Naive thymus-derived CD4-positive, alpha-beta T cell (primary cell): ENCODE measurements around the gene PTTG1. TPM values are rescaled to one million over a fixed set of nuclear protein-coding genes. Genes with fewer than 3 reads are reported as not detected.
A peak's percentile ranks its signal among the peaks of the same experiment; 100 is the strongest.

Source experiments
- ATAC-seq: fragments of 150-1000 bp; cut with Tn5 transposase; 2 replicates; pipeline ENCODE4 v1.10.0; 2021; ENCODE audit warnings: mild to moderate bottlenecking, moderate library complexity
- CTCF ChIA-PET: fragments of 350-600 bp; sonication (Branson Sonifier 250); formaldehyde crosslinking; loops from one replicate; lab custom pipeline; 2021; ENCODE audit warnings: antibody characterized with exemption; lab: Charles Lee
- POLR2A ChIA-PET: fragments of 350-600 bp; sonication (Branson Sonifier 250); formaldehyde crosslinking; loops from one replicate; lab custom pipeline; 2021; ENCODE audit warnings: antibody characterized with exemption, inconsistent platforms; lab: Charles Lee
- DNase-seq, 9 donors: peaks; one replicate each; pipeline versions ENCODE4 v3.0.0 to v3.0.0-alpha.2; 2020 to 2022; ENCODE audit warnings: mixed read lengths in 1 of 9
- H3K27ac ChIP-seq: one replicate; pipeline ENCODE4 v1.7.0; 2013; ENCODE audit warnings: mild to moderate bottlenecking, low read depth, low read length, moderate library complexity
- H3K27me3 ChIP-seq, 2 donors: one replicate each; pipeline ENCODE4 v1.7.0; 2013; ENCODE audit warnings: low read length in 2 of 2, mild to moderate bottlenecking in 2 of 2, moderate library complexity in 2 of 2; ENCODE audit not compliant: control insufficient read depth in 2 of 2, insufficient read depth in 2 of 2
- H3K36me3 ChIP-seq, 3 experiments: 1 replicate in 2 of 3; 2 replicates in 1 of 3; pipeline ENCODE4 v1.7.0; 2013; ENCODE audit warnings: low read length in 3 of 3, mild to moderate bottlenecking in 3 of 3, moderate library complexity in 1 of 3; ENCODE audit not compliant: insufficient read depth in 3 of 3, control insufficient read depth in 2 of 3
- H3K4me1 ChIP-seq, 2 donors: one replicate each; pipeline ENCODE4 v1.7.0; 2013; ENCODE audit warnings: low read length in 2 of 2, mild to moderate bottlenecking in 2 of 2, moderate library complexity in 1 of 2; ENCODE audit not compliant: control insufficient read depth in 2 of 2, insufficient read depth in 2 of 2
- H3K4me3 ChIP-seq: 2 replicates; pipeline ENCODE4 v1.7.0; 2013; ENCODE audit warnings: mild to moderate bottlenecking, low read length
- H3K9me3 ChIP-seq, 3 experiments: 1 replicate in 2 of 3; 2 replicates in 1 of 3; pipeline ENCODE4 v1.7.0; 2013; ENCODE audit warnings: low read length in 3 of 3; ENCODE audit not compliant: control insufficient read depth in 2 of 3
- H3K27ac Mint-ChIP-seq, 9 donors: one replicate each; pipeline ENCODE4 v1.8.0; 2020 to 2022; ENCODE audit warnings: mixed read lengths in 9 of 9, mild to moderate bottlenecking in 8 of 9, moderate library complexity in 5 of 9, inconsistent platforms in 2 of 9
- H3K27me3 Mint-ChIP-seq, 5 donors: one replicate each; pipeline ENCODE4 v1.8.0; 2021 to 2022; ENCODE audit warnings: mixed read lengths in 5 of 5, mild to moderate bottlenecking in 1 of 5
- H3K36me3 Mint-ChIP-seq, 5 donors: one replicate each; pipeline ENCODE4 v1.8.0; 2020 to 2022; ENCODE audit warnings: mixed read lengths in 5 of 5, mild to moderate bottlenecking in 3 of 5, inconsistent platforms in 1 of 5
- H3K4me1 Mint-ChIP-seq, 7 donors: one replicate each; pipeline ENCODE4 v1.8.0; 2020 to 2022; ENCODE audit warnings: mixed read lengths in 7 of 7, mild to moderate bottlenecking in 3 of 7, inconsistent platforms in 1 of 7
- H3K4me3 Mint-ChIP-seq, 10 donors: one replicate each; pipeline ENCODE4 v1.8.0; 2020 to 2022; ENCODE audit warnings: mild to moderate bottlenecking in 10 of 10, mixed read lengths in 10 of 10, moderate library complexity in 6 of 10, inconsistent platforms in 2 of 10
- H3K9me3 Mint-ChIP-seq, 11 donors: one replicate each; pipeline ENCODE4 v1.8.0; 2020 to 2022; ENCODE audit warnings: mixed read lengths in 11 of 11, mild to moderate bottlenecking in 4 of 11, inconsistent platforms in 1 of 11, moderate library complexity in 1 of 11
- intact Hi-C, 2 donors: fragments of 100-400 bp; cut with micrococcal nuclease; formaldehyde crosslinking; loops; one replicate each; pipeline ENCODE4 v1.15.1; 2023
- polyA plus RNA-seq, 2 donors: library from polyadenylated mRNA; unstranded; fragments of 300-500 nt; fragmentation: Illumina TruSeq; gene quantifications; one replicate each; pipeline ENCODE4 v1.2.3, GENCODE V29; 2021
- total RNA-seq, 6 experiments: library from RNA in 5 of 6; stranded (reverse) in 5 of 6; gene quantifications; 1 replicate in 5 of 6; 2 replicates in 1 of 6; pipeline ENCODE4 v1.2.3 and lab custom pipeline; 2021 to 2026

The PTTG1 gene
- total and polyA plus RNA-seq, 7 experiments from 2014 or later = 3.8 to 97.7 (median 9.5) TPM

GRCh38 chr5:160473681-160474080, 52.0 kb downstream of the PTTG1 start:
- H3K27me3 Mint-ChIP-seq = no peaks in the 10 kb centered on the region
- intact Hi-C loops = no loop called here
- H3K4me1 ChIP-seq = peaks cover 17 to 59% of the 10 kb centered on the region in 2 donors
- no peaks in the 10 kb centered on the region for H3K9me3 Mint-ChIP-seq
- CTCF ChIA-PET = interaction anchor here (1.7 kb wide), 1 partner anchor 35 kb away, joined by 5 read pairs; no protein-coding TSS in a partner anchor
- H3K36me3 ChIP-seq = no peaks in the 10 kb centered on the region
- H3K9me3 ChIP-seq = no peaks in the 10 kb centered on the region
- POLR2A ChIA-PET = interaction anchor here (1.0 kb wide), 1 partner anchor 11 kb away, joined by 3 read pairs; no protein-coding TSS in a partner anchor
- no peaks in the 10 kb centered on the region for H3K27me3 ChIP-seq
- H3K4me3 Mint-ChIP-seq = peak overlapping the region in 1 of 10 donors; percentile 60
- no peak overlapping the region for H3K27ac ChIP-seq
- no peak for ATAC-seq
- peaks cover 0 to 62% (median 4%) of the 10 kb centered on the region in 5 donors for H3K36me3 Mint-ChIP-seq
- peak overlapping the region in 3 of 9 donors; percentile 38 to 71 (median 47) for H3K27ac Mint-ChIP-seq
- peaks cover 33 to 80% (median 52%) of the 10 kb centered on the region in 7 donors for H3K4me1 Mint-ChIP-seq
- no peak for DNase-seq
- H3K4me3 ChIP-seq = no peak overlapping the region

- Mint-ChIP-seq H3K4me3 (peak overlapping the region in 1 of 10 donors; percentile 60), H3K27me3 (no peaks in the 10 kb centered on the region), H3K36me3 (peaks cover 0 to 61% (median 4%) of the 10 kb centered on the region in 5 donors), H3K27ac (peak overlapping the region in 2 of 9 donors; percentile 38 to 71), H3K4me1 (peaks cover 31 to 84% (median 50%) of the 10 kb centered on the region in 7 donors), H3K9me3 (no peaks in the 10 kb centered on the region)
- Histone ChIP-seq H3K27ac (no peak overlapping the region), H3K27me3 (no peaks in the 10 kb centered on the region), H3K4me3 (no peak overlapping the region), H3K36me3 (no peaks in the 10 kb centered on the region), H3K9me3 (no peaks in the 10 kb centered on the region), H3K4me1 (peaks cover 17 to 60% of the 10 kb centered on the region in 2 donors)
- ATAC-seq (no peak), DNase-seq (no peak)
- ChIA-PET CTCF (interaction anchor here (1.7 kb wide), 1 partner anchor 35 kb away, joined by 5 read pairs; no protein-coding TSS in a partner anchor), POLR2A (no interaction called here)
- intact Hi-C loops = no loop called here
Measured at GRCh38 chr5:160474084-160474483, 52.4 kb downstream of the PTTG1 start.

- no peaks in the 10 kb centered on the region for H3K9me3 Mint-ChIP-seq
- H3K4me3 ChIP-seq = no peak overlapping the region
- no peaks in the 10 kb centered on the region for H3K27me3 Mint-ChIP-seq
- no peaks in the 10 kb centered on the region for H3K36me3 ChIP-seq
- H3K27me3 ChIP-seq = no peaks in the 10 kb centered on the region
- POLR2A ChIA-PET = no interaction called here
- no peak overlapping the region for H3K27ac ChIP-seq
- no peaks in the 10 kb centered on the region for H3K9me3 ChIP-seq
- DNase-seq = no peak
- intact Hi-C loops = no loop called here
- peaks cover 13 to 69% of the 10 kb centered on the region in 2 donors for H3K4me1 ChIP-seq
- peak overlapping the region in 1 of 10 donors; percentile 65 for H3K4me3 Mint-ChIP-seq
- H3K36me3 Mint-ChIP-seq = peaks cover 0 to 58% (median 4%) of the 10 kb centered on the region in 5 donors
- no peak for ATAC-seq
- CTCF ChIA-PET = interaction anchor here (0.5 to 1.1 kb wide), 3 partner anchors 9 to 37 kb away, joined by 3 to 4 read pairs (median 3); no protein-coding TSS in a partner anchor
- peak overlapping the region in 5 of 9 donors; percentile 24 to 67 (median 41) for H3K27ac Mint-ChIP-seq
- H3K4me1 Mint-ChIP-seq = peaks cover 29 to 88% (median 32%) of the 10 kb centered on the region in 7 donors
Measured at GRCh38 chr5:160475864-160476438, 54.3 kb downstream of the PTTG1 start.

GRCh38 chr5:160477266-160477970, 55.8 kb downstream of the PTTG1 start:
- DNase-seq (peak in 3 of 9 donors; percentile 13 to 18 (median 17)), ATAC-seq (peak; percentile 69)
- Mint-ChIP-seq H3K4me1 (peaks cover 16 to 84% (median 25%) of the 10 kb centered on the region in 7 donors), H3K9me3 (no peaks in the 10 kb centered on the region), H3K36me3 (peaks cover 0 to 56% (median 4%) of the 10 kb centered on the region in 5 donors), H3K27ac (peak overlapping the region; percentile 14 to 89 (median 67)), H3K27me3 (no peaks in the 10 kb centered on the region), H3K4me3 (peak overlapping the region in 6 of 10 donors; percentile 25 to 65 (median 42))
- peak overlapping the region; percentile 46 for H3K27ac ChIP-seq
- intact Hi-C loops = loop anchor here in 1 of 2 donors (1.0 kb wide), 1 partner anchor 9 kb away; no protein-coding TSS in a partner anchor
- H3K9me3 ChIP-seq = no peaks in the 10 kb centered on the region
- H3K27me3 ChIP-seq = no peaks in the 10 kb centered on the region
- peaks cover 8 to 56% of the 10 kb centered on the region in 2 donors for H3K4me1 ChIP-seq
- H3K4me3 ChIP-seq = no peak overlapping the region
- ChIA-PET POLR2A (interaction anchor here (1.0 to 2.4 kb wide), 2 partner anchors 9 to 41 kb away, joined by 4 to 11 read pairs; no protein-coding TSS in a partner anchor), CTCF (interaction anchor here (1.3 kb wide), 1 partner anchor 39 kb away, joined by 6 read pairs; no protein-coding TSS in a partner anchor)
- no peaks in the 10 kb centered on the region for H3K36me3 ChIP-seq

- H3K9me3 ChIP-seq = no peaks in the 10 kb centered on the region
- H3K27ac Mint-ChIP-seq = peak overlapping the region in 6 of 9 donors; percentile 14 to 78 (median 56)
- CTCF ChIA-PET = interaction anchor here (1.3 kb wide), 1 partner anchor 40 kb away, joined by 6 read pairs; no protein-coding TSS in a partner anchor
- no peaks in the 10 kb centered on the region for H3K27me3 ChIP-seq
- peaks cover 8 to 55% of the 10 kb centered on the region in 2 donors for H3K4me1 ChIP-seq
- no peak overlapping the region for H3K27ac ChIP-seq
- intact Hi-C loops = no loop called here
- peak overlapping the region in 2 of 10 donors; percentile 28 to 48 for H3K4me3 Mint-ChIP-seq
- ATAC-seq = no peak
- no peak overlapping the region for H3K4me3 ChIP-seq
- H3K27me3 Mint-ChIP-seq = no peaks in the 10 kb centered on the region
- POLR2A ChIA-PET = interaction anchor here (1.0 to 2.4 kb wide), 2 partner anchors 10 to 42 kb away, joined by 4 to 11 read pairs; no protein-coding TSS in a partner anchor
- peaks cover 0 to 57% (median 4%) of the 10 kb centered on the region in 5 donors for H3K36me3 Mint-ChIP-seq
- no peak for DNase-seq
- H3K36me3 ChIP-seq = no peaks in the 10 kb centered on the region
- H3K4me1 Mint-ChIP-seq = peaks cover 16 to 86% (median 25%) of the 10 kb centered on the region in 7 donors
- no peaks in the 10 kb centered on the region for H3K9me3 Mint-ChIP-seq
Measured at GRCh38 chr5:160478163-160478562, 56.5 kb downstream of the PTTG1 start.
